HG02870 (cell line): Measurements from ENCODE around the gene CD72.
"Not testable (repeated sequence)": the region's sequence is repeated elsewhere in the genome, so short reads cannot be mapped to it uniquely, and the experiment has no call there.

Source experiments
- ATAC-seq: cut with Tn5 transposase; IDR thresholded peaks from one replicate; pipeline ENCODE4 v1.9.1; 2021; ENCODE audit warnings: mild to moderate bottlenecking, moderate library complexity; ENCODE audit not compliant: unreplicated experiment

The CD72 gene

DNA sequence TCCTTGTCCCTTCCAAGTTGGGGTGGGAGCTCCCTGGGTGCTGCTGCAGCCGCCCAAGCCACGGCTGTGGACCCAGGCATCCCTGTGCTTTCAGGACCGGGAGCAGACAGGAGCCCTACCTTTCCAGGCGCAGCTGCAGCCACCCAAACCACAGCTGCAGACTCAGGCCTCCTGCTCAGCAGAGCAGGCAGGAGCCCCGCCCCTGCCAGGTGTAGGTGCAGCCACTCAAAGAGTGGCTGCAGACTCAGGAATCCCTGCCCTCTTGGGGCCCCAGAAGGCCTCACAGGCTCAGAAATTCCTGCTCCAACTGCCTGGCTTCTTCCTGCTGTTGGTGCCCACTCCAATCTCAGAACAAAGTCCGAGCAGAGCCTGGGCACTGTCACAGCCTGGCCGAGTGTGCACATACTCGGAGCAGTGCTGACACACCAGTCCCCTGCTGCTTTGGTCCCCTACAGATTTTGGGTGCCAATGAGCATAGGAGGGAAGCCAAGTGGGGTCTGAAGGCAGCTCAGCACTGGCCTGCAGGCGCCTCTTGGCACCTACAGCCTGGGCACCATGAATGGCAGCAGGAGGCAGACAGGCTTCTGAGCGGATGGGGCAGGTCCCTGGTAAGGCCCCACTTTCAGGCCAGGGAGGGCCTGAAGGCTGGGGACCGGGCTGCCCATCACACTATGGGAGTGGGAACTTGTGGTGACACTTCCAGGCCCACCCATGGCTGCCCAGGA lies 19.2 kb downstream of the CD72 start:
- ATAC-seq = no peak

DNA sequence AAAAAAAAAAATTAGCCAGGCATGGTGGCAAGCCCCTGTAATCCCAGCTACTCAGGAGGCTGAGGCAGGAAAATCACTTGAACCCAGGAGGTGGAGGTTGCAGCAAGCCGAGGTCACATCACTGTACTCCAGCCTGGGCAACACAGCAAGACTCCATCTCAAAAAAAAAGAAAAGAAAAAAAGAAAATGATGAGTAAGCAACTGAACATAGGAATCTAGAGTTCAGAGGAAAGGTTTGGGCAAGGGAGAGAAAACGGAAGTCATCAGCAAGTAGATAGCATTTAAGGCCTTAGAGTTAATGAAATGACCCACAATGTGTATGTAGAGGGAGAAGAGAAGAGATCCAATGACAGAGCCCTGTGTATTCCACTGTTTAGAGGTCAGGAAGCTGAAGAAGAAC lies 21.3 kb downstream of the CD72 start:
- not testable (repeated sequence) for ATAC-seq

DNA sequence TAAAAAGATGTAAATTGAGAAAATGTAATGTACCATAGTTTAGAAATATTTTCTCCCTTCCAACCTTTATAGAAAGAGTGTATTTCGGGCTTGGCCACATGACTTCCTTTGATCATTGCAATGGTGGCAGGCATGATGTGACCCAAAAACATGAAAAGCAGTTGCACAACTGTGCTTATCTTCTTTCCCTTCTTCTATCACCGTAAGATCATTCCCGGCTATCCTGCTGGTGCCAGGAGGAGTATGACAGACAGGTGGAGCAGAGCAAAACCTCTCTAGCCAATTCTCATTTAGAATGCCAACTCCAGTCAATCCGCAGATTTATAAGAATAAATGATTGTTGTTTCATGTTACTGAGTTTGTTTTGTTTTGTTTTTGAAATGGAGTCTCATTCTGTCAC lies 23.7 kb downstream of the CD72 start:
- no peak for ATAC-seq

DNA sequence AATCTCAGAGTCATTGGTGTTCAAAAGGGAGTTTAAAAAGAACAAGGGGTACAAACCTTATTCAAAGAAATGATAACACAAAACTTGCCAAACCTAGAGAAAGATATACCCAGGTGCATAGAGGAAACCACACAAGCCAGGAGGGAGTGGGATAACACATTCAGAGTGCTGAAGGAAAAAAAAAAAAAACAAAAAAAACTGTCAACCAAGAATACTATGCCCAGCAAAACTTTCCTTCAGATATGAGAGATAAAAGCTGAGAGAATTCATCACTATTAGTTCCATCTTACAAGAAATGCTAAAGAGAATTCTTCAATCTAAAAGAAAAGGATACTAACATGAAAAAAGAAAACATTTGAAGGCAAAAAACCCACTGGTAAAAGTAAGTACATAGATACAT lies 24.6 kb downstream of the CD72 start:
- no peak for ATAC-seq

DNA sequence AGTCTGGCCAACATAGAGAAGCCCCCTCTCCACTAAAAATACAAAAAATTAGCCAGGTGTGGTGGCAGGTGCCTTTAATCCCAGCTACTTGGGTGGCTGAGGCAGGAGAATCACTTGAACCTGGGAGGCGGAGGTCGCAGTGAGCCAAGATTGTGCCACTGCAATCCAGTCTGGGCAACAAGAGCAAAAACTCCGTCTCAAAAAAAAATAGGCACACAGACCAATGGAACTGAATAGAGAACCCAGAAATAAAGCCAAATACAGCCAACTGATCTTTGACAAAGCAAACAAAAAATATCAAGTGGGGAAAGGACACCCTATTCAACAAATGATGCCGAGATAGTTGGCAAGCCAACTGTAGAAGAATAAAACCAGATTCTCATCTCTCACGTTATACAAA lies 29.7 kb downstream of the CD72 start:
- not testable (repeated sequence) for ATAC-seq

DNA sequence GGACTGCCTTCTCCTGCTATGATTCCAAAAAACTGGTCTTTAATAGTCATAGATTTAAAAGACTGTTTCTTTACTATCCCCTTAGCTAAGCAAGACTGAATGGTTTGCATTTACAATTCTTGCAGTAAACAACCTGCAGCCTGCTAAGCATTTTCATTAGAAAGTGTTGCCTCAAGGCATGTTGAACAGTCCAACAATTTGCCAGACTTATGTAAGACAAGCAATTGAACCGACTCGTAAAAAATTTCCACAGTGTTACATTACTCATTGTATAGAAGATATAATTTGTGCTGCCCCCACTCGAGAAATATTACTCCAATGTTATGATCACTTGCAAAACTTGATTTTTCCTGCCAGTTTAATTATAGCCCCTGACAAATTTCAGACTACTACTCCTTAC lies 33.5 kb downstream of the CD72 start:
- ATAC-seq = not testable (repeated sequence)

DNA sequence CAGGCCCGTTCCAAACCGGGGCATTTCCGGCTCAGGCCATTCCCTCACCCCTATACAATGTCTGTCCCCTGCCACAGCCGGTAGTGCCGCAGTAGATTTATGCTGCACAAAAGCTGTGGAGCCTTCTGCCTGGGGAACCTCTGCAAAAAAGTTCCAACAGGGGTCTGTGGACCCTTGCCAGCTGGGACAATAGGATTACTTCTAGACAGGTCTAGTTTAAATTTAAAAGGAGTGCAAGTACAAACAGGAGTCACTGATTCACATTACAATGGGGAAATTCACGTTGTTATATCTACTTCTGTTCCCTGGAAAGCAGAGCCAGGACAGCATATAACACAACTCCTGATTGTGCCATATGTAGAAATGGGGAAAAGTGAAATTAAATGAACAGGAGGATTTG lies 34.7 kb downstream of the CD72 start:
- ATAC-seq = not testable (repeated sequence)

DNA sequence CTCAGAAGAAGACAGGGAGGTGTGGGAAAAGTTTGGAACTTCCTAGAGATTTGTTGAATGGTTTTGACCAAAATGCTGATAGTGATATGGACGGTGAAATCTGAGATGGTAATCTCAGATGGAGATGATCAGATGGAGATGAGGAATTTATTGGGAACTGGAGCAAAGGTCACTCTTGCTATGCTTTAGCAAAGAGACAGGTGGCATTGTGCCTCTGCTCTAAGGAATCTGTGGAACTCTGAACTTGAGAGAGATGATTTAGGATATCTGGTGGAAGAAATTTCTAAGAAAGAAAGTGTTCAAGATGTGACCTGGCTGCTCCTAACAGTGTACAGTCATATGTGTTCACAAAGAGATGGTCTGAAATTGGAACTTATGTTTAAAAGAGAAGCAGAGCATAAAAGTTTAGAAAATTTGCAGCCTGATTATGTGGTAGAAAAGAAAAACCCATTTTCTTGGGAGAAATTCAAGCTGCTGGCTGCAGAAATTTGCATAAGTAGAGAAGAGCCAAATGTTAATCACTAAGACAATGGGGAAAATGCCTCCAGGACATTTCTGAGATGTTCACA lies 38.5 kb downstream of the CD72 start:
- ATAC-seq = not testable (repeated sequence)

DNA sequence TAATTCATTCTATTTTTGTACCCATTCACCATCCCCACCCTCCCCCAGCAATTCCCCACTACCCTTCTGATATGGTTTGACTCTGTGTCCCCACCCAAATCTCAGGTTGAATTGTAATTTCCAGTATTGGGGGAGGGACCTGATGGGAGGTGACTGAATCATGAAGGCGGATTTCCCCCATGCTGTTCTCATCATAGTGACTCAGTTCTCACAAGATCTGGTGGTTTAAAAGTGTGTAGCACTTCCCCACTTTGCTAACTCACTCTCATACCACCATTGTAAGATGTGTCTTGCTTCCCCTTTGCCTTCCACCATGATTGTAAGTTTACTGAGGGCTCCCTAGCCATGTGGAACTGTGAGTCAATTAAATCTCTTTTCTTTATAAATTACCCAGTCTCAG lies 39.1 kb downstream of the CD72 start:
- ATAC-seq = no peak

DNA sequence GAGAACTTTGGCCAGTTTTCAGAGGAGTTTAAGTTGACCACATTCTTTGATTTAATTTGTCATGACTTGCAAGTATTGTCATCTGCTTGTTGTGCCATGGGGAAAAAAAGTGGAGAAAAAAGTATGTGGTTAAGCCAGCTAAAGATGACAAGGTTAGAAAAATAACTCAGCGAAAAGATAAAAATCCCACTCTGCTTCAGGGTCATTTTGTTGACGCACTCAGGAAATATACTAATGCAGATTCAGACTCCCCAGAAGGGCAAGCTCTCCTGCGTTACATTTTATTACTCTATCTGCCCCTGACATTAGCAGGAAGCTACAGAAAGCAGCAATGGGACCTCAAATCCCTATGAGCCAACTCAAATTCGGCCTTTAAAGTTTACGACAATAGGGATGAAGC lies 40.7 kb downstream of the CD72 start:
- ATAC-seq = no peak

DNA sequence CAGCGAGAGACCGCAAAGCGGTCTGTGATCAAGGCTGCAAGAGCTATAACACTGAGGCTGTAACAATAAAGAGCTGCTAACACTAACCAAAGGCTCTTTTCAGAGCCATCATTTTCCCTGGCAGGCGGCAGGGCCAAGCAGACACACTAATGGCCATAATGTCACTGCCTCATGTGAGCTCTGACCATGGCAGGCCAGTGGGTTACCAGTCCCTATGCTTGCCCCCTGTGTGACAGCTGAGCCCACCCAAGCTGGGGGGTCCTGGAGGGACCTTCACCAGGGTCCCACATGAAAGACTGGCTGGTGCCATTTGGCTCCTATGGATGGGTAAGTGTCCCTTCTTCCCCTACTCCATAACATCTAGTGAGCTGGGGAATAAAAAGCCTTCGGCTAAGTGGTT lies 42.7 kb downstream of the CD72 start:
- no peak for ATAC-seq

DNA sequence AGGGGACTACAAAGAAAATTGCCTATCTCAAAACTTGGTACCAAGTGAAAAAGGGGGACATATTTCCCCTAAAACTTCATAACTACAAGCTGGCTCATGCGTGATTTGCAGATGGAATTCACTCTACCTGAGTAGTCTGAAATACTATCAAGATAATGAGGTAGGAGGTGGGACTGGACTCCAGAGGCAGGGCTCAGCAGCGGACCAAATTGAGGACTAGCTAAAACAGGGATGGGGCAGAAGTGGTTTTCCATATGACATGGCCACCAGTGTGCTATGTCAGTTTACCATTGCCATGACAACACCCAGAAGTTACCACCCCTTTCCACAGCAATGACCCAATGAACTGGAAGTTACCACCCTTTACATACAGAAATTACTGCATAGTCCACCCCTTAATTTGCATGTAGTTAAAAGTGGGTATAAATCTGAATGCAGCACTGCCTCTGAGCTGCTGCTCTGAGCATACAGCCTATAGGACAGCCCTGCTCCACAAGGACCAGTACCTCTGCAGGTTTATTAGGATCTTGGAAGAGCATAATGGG lies 43.6 kb downstream of the CD72 start:
- no peak for ATAC-seq

DNA sequence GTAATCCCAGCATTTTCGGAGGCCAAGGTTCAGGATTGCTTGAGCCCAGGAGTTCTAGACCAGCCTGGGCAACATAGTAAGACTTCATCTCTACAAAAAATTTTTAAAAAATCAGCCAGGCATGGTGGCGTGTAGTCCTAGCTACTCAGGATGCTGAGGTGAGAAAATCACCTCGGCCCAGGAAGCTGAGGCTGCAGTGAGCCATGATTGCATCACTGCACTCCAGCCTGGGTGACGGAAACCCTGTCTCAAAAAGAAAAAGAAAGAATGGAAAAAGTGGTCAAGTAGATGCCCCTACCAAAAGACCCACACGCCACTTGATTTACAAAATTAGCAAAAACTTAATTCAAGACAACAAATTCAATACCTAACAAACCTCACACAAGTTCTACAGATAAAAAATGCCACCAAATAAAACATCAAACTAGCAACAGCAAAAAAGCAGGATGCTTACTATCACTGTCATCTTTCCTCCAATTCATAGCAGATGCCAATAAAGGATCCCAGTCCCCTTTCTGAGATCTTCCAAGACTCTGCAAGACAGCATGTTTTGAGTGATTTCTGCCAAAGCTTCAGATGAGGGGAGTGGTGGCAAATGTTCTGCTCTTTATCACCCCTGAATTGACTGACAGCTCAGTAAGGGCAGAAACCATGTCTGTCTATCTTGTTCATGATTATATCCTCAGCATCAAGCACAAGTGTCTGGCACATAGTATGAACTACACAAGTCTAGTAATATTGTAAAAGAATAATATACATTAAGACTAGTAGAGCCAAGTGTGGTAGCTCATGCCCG lies 47.3 kb downstream of the CD72 start:
- ATAC-seq = no peak

DNA sequence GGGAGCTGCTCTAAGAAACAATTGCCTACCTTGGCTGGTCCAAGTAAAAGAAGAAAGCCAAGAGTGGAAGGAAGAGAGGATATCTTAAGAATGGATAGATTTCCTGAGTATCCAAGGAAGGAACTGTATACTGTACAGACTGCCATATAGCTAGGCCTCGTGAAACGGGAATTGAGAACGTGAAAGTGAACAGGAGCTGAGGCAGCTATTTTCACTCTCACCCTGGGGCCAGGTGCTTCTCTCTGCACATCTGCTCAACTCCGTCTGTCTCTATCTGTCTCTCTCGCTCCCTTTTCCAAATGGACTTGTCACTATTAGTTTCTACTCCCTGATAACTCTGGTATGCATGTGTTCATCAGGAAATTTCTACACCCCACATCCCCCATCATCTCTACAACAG lies 49.0 kb downstream of the CD72 start:
- peak; percentile 68 for ATAC-seq

DNA sequence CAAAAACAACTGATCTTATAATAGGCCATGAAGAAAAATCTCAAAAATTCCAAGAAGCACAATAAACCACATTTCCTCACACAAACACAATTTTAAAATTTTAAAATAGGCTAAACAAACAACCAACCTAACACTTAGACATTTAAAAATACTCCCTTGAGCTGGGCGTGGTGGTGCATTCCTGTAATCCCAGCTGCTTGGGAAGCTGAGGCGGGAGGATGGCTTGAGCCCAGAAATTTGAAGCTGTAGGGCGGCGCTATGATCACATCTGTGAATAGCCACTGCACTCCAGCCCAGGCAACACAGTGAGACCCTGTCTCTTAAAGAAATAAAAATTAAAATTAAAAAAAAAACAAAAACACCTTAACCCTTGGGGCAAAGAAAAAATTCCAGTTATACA lies 50.0 kb downstream of the CD72 start:
- ATAC-seq = no peak

DNA sequence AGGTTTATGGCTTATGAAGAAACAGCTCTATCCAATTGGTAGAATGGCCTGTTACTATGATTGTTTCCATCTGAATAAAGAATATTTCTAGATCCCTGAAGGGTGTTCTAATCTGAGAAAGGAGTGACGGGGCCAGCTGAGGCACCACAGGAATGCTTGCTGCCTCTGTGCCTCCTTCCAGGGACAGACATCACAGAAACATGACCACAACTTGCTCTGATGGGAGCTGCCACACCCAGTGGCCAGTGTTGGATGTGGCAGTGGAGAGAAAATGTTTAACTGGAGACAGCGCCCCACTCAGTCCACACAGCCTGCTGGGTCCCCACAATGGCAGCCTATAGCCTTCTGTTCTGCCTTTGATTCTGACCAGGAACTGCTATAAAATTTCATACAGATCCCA lies 51.8 kb downstream of the CD72 start:
- no peak for ATAC-seq

DNA sequence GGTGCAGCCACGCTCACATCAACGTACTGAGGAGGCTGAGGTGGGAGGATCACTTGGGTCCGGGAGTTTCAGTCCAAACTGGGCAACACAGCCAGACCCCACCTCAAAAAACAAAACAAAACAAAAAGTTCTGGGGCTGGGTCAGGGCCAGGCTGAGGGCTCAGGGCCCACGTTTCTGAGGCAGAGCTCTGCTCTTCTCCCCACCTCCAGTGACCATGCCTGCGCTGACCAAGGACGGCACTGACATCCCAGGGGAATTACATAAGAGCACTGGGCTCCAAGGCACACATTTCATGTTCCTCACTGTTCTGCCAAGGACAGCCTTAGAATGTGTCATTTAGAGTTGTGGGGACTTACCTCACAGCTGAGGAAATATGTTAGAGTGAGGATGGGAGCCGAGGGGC lies 53.6 kb downstream of the CD72 start:
- no peak for ATAC-seq

DNA sequence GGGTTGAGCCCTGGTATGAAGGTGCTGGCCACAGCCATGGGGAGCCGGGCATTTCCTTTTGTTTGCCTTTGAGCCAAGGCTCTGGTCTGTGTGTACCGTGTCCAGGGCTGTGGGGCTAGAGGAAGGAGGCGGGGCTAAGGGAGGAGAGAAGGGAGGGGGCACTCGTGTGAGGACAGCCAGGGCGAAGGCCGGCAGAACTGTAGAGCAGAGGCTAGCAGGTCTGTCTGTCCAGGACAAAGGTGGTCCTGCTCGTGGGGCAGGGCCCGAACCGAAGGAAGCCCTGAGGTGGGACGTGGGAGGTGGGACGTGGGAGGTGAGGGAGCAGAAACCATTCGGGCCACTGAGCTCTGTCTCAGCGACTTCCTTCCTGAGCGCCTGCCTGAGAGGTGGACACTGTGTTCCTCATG lies 54.4 kb downstream of the CD72 start:
- ATAC-seq = no peak

DNA sequence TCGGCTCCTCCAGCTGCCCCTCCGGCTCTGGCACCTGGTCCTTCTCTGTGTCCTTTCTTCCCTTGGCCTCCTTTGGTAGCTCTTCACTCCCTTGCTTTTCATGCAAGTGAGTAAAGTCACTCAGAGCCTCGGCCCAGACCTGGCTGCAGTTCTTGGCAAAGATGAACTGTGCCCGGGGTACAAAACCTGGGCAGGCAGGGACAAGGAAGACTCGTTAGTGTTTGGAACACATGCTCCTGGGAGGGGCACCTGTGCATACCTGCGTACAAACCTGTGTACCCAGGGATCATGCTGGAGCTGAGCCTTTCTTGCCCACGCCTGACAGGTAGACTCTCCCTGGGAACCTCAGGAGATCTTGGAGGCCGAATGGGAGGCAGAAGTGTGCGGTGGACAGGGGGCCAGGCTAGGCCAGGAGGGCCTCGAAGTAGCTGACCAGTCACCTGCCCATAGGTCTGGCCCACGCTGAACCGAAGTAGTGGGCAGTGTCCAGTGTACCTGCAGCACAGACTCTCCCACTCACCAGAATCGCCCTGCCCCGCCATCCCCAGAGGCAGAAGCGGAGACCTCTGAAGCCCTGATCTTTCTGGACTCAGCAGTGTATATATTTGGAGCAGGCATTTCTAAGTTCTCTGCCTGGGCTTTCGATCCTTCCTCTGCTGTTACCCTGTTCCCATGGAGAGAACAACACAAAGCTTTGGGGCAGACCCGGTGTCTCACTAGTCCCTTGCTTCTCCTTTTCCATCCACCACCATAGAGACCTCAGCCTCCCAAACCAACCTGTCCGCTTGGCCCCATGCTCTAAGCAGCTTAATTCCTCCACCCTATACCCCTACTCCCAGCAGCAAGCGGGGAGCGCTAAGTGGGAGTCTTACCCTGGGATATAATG lies 55.1 kb downstream of the CD72 start:
- ATAC-seq = no peak

DNA sequence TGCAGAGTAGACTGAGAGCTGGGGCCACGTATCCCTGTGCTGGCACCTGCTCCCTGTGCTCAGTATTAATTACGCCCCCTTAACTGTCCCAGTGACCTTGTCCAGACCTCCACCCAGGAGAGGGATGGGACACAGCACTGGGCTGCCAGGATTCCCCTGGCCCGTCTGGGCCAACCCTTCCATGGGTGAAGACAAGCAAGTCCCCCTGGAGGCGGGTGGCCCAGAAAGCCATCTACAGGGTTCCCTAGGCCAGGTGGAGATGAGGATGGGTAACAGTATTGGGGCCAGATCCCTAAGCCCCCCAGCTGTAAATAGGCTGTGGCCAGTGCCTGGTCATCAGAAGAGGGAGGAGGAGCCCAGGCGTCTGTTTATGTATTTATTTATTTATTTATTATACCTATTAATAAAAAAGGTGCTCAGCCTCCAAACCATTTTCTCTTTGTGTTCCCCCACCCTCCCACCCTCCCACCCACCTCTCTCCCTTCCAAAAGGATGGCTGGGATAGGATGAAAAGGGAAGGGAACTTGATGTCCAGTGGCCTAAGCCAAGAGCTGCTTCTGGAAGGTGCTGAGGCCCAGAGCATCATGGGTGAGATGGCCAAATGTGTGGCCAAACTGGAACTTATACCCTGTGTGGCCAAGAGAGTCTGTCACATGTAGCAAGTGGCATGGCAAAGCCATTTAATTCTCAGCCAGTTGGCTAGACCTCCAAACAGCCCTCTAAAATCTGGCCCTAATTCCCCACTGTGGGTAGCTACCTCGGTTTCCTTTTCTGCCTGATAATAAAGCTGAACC lies 56.5 kb downstream of the CD72 start:
- no peak for ATAC-seq
